Activated CD8-positive, alpha-beta memory T cell treated with anti-CD3 and anti-CD28 coated beads, Interleukin-2, amount 10 ng/mL, durations not matched to agents 7 days and 5 days (primary cell): ENCODE measurements around the gene NBL1. TPM values are rescaled to one million over a fixed set of nuclear protein-coding genes. Genes with fewer than 3 reads are reported as not detected.
A peak's percentile ranks its signal among the peaks of the same experiment; 100 is the strongest.

Experiments
- ATAC-seq: fragments of 150-1000 bp; cut with Tn5 transposase; one replicate; pipeline ENCODE4 v1.10.0; 2021; ENCODE audit warnings: moderate library complexity
- CTCF ChIA-PET: fragments of 350-600 bp; sonication (Branson Sonifier 250); formaldehyde crosslinking; loops from one replicate; lab custom pipeline; 2021; ENCODE audit warnings: antibody characterized with exemption; lab: Charles Lee
- DNase-seq: peaks from one replicate; pipeline ENCODE4 v3.0.0-alpha.2; 2020
- H3K27ac Mint-ChIP-seq: one replicate; pipeline ENCODE4 v1.8.0; 2021; ENCODE audit warnings: mild to moderate bottlenecking, mixed read lengths
- H3K27me3 Mint-ChIP-seq: one replicate; pipeline ENCODE4 v1.8.0; 2021; ENCODE audit warnings: mixed read lengths
- H3K36me3 Mint-ChIP-seq: one replicate; pipeline ENCODE4 v1.8.0; 2021; ENCODE audit warnings: mild to moderate bottlenecking, mixed read lengths
- H3K4me1 Mint-ChIP-seq: one replicate; pipeline ENCODE4 v1.8.0; 2021; ENCODE audit warnings: mixed read lengths
- H3K4me3 Mint-ChIP-seq: one replicate; pipeline ENCODE4 v1.8.0; 2021; ENCODE audit warnings: mild to moderate bottlenecking, moderate library complexity, mixed read lengths
- H3K9me3 Mint-ChIP-seq: one replicate; pipeline ENCODE4 v1.8.0; 2022; ENCODE audit warnings: low read depth, mixed read lengths
- total RNA-seq, 2 experiments: library from RNA; stranded (reverse); gene quantifications; one replicate each; pipeline ENCODE4 v1.2.3, GENCODE V29; 2021

The NBL1 gene
- 10 to 100 TPM; 39.4 to 49.8 TPM for total RNA-seq

- H3K36me3 Mint-ChIP-seq: peaks cover 2% of the 10 kb centered on the region
- peaks cover 18% of the 10 kb centered on the region for H3K27me3 Mint-ChIP-seq
- peaks cover 35% of the 10 kb centered on the region for H3K4me1 Mint-ChIP-seq
- peak; percentile 78 for DNase-seq
- peak within 1 kb of the TSS; percentile 99 for H3K4me3 Mint-ChIP-seq
- no peaks in the 10 kb centered on the region for H3K9me3 Mint-ChIP-seq
- peak within 1 kb of the TSS; percentile 91 for H3K27ac Mint-ChIP-seq
- CTCF ChIA-PET: interaction anchor here (0.6 to 3.8 kb wide), 8 partner anchors 17 to 298 kb away, joined by 3 to 24 read pairs (median 4); a partner anchor contains a TSS
- peak; percentile 90 for ATAC-seq
Observed at GRCh38 chr1:19643602-19644394, at the start of gene NBL1. Gene NBL1, plus strand, starts transcription at chr1:19644311. Its CDS starts 10,720 bp downstream, at chr1:19655031.

- H3K4me3 Mint-ChIP-seq: peak overlapping the region; percentile 94
Observed at GRCh38 chr1:19596065-19596713, 47.9 kb upstream of the NBL1 start.

GRCh38 chr1:19596714-19597495 lies 47.2 kb upstream of the NBL1 start:
- Mint-ChIP-seq H3K27me3 (peaks cover 2% of the 10 kb centered on the region), H3K27ac (peak overlapping the region; percentile 97), H3K4me3 (peak overlapping the region; percentile 94), H3K36me3 (peaks cover 16% of the 10 kb centered on the region), H3K9me3 (no peaks in the 10 kb centered on the region), H3K4me1 (peaks cover 48% of the 10 kb centered on the region)
- CTCF ChIA-PET: interaction anchor here (0.9 to 2.8 kb wide), 9 partner anchors 12 to 284 kb away, joined by 3 to 12 read pairs (median 5); partner anchors contain the start of genes AKR7A2, NBL1 and SLC66A1
- peak; percentile 85 for ATAC-seq
- DNase-seq: peak; percentile 99

More at GRCh38 chr1:19596065-19596713, 47.9 kb upstream of the NBL1 start:
- H3K4me1 Mint-ChIP-seq: peaks cover 44% of the 10 kb centered on the region
- H3K9me3 Mint-ChIP-seq: no peaks in the 10 kb centered on the region
- no peak for ATAC-seq
- H3K27me3 Mint-ChIP-seq: peaks cover 7% of the 10 kb centered on the region
- no peak for DNase-seq
- peak overlapping the region; percentile 97 for H3K27ac Mint-ChIP-seq
- CTCF ChIA-PET: interaction anchor here (0.9 to 2.8 kb wide), 8 partner anchors 11 to 284 kb away, joined by 3 to 11 read pairs (median 4); partner anchors contain the start of genes AKR7A2 and SLC66A1
- H3K36me3 Mint-ChIP-seq: peaks cover 13% of the 10 kb centered on the region

- H3K9me3 Mint-ChIP-seq: no peaks in the 10 kb centered on the region
- no peak for DNase-seq
- CTCF ChIA-PET: interaction anchor here (0.7 to 2.8 kb wide), 11 partner anchors 16 to 285 kb away, joined by 3 to 12 read pairs (median 5); partner anchors contain the start of genes AKR7A2, NBL1 and SLC66A1
- H3K4me1 Mint-ChIP-seq: peaks cover 52% of the 10 kb centered on the region
- peak overlapping the region; percentile 94 for H3K4me3 Mint-ChIP-seq
- peak overlapping the region; percentile 97 for H3K27ac Mint-ChIP-seq
- peaks cover 16% of the 10 kb centered on the region for H3K36me3 Mint-ChIP-seq
- no peaks in the 10 kb centered on the region for H3K27me3 Mint-ChIP-seq
- peak; percentile 35 for ATAC-seq
Observed at GRCh38 chr1:19597496-19598309, 46.4 kb upstream of the NBL1 start.

GRCh38 chr1:19599810-19600209 lies 44.3 kb upstream of the NBL1 start:
- peak overlapping the region; percentile 49 for H3K4me3 Mint-ChIP-seq
- CTCF ChIA-PET: interaction anchor here (0.6 to 2.3 kb wide), 3 partner anchors 18 to 54 kb away, joined by 3 to 6 read pairs (median 3); no protein-coding TSS in a partner anchor
- ATAC-seq (no peak), DNase-seq (no peak)
- peak overlapping the region; percentile 88 for H3K27ac Mint-ChIP-seq
- peaks cover 22% of the 10 kb centered on the region for H3K36me3 Mint-ChIP-seq
- peaks cover 55% of the 10 kb centered on the region for H3K4me1 Mint-ChIP-seq
- no peaks in the 10 kb centered on the region for H3K9me3 Mint-ChIP-seq
- no peaks in the 10 kb centered on the region for H3K27me3 Mint-ChIP-seq

GRCh38 chr1:19602486-19602885 lies 41.6 kb upstream of the NBL1 start:
- Mint-ChIP-seq H3K4me1 (peaks cover 70% of the 10 kb centered on the region), H3K36me3 (peaks cover 18% of the 10 kb centered on the region), H3K27ac (no peak overlapping the region), H3K4me3 (no peak overlapping the region), H3K9me3 (no peaks in the 10 kb centered on the region), H3K27me3 (no peaks in the 10 kb centered on the region)
- CTCF ChIA-PET: no interaction called here
- DNase-seq (no peak), ATAC-seq (no peak)

- CTCF ChIA-PET: interaction anchor here (1.6 kb wide), 1 partner anchor 22 kb away, joined by 5 read pairs; no protein-coding TSS in a partner anchor
- Mint-ChIP-seq H3K27ac (peak overlapping the region; percentile 84), H3K4me3 (peak overlapping the region; percentile 7), H3K36me3 (peaks cover 11% of the 10 kb centered on the region), H3K4me1 (peaks cover 45% of the 10 kb centered on the region), H3K9me3 (no peaks in the 10 kb centered on the region), H3K27me3 (no peaks in the 10 kb centered on the region)
- DNase-seq (no peak), ATAC-seq (peak; percentile 52)
Observed at GRCh38 chr1:19605967-19606366, 38.1 kb upstream of the NBL1 start.

GRCh38 chr1:19606817-19607642 lies 37.1 kb upstream of the NBL1 start:
- peaks cover 40% of the 10 kb centered on the region for H3K4me1 Mint-ChIP-seq
- H3K9me3 Mint-ChIP-seq: no peaks in the 10 kb centered on the region
- no peaks in the 10 kb centered on the region for H3K27me3 Mint-ChIP-seq
- CTCF ChIA-PET: interaction anchor here (1.1 to 2.8 kb wide), 2 partner anchors 11 to 13 kb away, joined by 3 to 6 read pairs; no protein-coding TSS in a partner anchor
- peak overlapping the region; percentile 51 for H3K4me3 Mint-ChIP-seq
- peak; percentile 83 for ATAC-seq
- peak overlapping the region; percentile 84 for H3K27ac Mint-ChIP-seq
- DNase-seq: peak; percentile 87
- H3K36me3 Mint-ChIP-seq: peaks cover 7% of the 10 kb centered on the region

GRCh38 chr1:19608232-19608631 lies 35.9 kb upstream of the NBL1 start:
- DNase-seq: no peak
- Mint-ChIP-seq H3K27me3 (no peaks in the 10 kb centered on the region), H3K9me3 (no peaks in the 10 kb centered on the region), H3K4me1 (peaks cover 39% of the 10 kb centered on the region), H3K4me3 (no peak overlapping the region), H3K27ac (no peak overlapping the region), H3K36me3 (peaks cover 7% of the 10 kb centered on the region)
- no peak for ATAC-seq
- CTCF ChIA-PET: interaction anchor here (2.8 kb wide), 1 partner anchor 10 kb away, joined by 6 read pairs; no protein-coding TSS in a partner anchor

GRCh38 chr1:19610282-19610981 lies 33.7 kb upstream of the NBL1 start:
- no peaks in the 10 kb centered on the region for H3K27me3 Mint-ChIP-seq
- H3K27ac Mint-ChIP-seq: no peak overlapping the region
- no peak overlapping the region for H3K4me3 Mint-ChIP-seq
- no peak for DNase-seq
- no peak for ATAC-seq
- CTCF ChIA-PET: interaction anchor here (0.7 to 1.4 kb wide), 5 partner anchors 34 to 268 kb away, joined by 3 read pairs; partner anchors contain the start of gene NBL1
- H3K36me3 Mint-ChIP-seq: peaks cover 1% of the 10 kb centered on the region
- H3K9me3 Mint-ChIP-seq: no peaks in the 10 kb centered on the region
- H3K4me1 Mint-ChIP-seq: peaks cover 35% of the 10 kb centered on the region

GRCh38 chr1:19612530-19612929 lies 31.6 kb upstream of the NBL1 start:
- CTCF ChIA-PET: interaction anchor here (0.8 to 1.4 kb wide), 2 partner anchors 18 to 31 kb away, joined by 3 read pairs; no protein-coding TSS in a partner anchor
- DNase-seq (no peak), ATAC-seq (no peak)
- Mint-ChIP-seq H3K36me3 (peaks cover 1% of the 10 kb centered on the region), H3K9me3 (no peaks in the 10 kb centered on the region), H3K4me3 (no peak overlapping the region), H3K27ac (no peak overlapping the region), H3K4me1 (peaks cover 14% of the 10 kb centered on the region), H3K27me3 (no peaks in the 10 kb centered on the region)
